Sigmoid colon (tissue), 3 donors: ENCODE measurements around the gene RAD9A.

ENCODE experiments used
- CTCF ChIP-seq, 4 experiments: fragments of 450-650 bp in 3 of 4; fragments of 200-600 bp in 1 of 4; IDR thresholded peaks; one replicate each; pipeline ENCODE4 v1.5.1; 2016 to 2019; ENCODE audit warnings: antibody characterized with exemption in 4 of 4, mild to moderate bottlenecking in 3 of 4, moderate library complexity in 2 of 4
- POLR2A ChIP-seq, 2 donors: fragments of 450-650 bp; IDR thresholded peaks; one replicate each; pipeline ENCODE4 v1.6.1; 2016; ENCODE audit warnings: antibody characterized with exemption in 2 of 2, mild to moderate bottlenecking in 2 of 2, moderate library complexity in 2 of 2

DNA sequence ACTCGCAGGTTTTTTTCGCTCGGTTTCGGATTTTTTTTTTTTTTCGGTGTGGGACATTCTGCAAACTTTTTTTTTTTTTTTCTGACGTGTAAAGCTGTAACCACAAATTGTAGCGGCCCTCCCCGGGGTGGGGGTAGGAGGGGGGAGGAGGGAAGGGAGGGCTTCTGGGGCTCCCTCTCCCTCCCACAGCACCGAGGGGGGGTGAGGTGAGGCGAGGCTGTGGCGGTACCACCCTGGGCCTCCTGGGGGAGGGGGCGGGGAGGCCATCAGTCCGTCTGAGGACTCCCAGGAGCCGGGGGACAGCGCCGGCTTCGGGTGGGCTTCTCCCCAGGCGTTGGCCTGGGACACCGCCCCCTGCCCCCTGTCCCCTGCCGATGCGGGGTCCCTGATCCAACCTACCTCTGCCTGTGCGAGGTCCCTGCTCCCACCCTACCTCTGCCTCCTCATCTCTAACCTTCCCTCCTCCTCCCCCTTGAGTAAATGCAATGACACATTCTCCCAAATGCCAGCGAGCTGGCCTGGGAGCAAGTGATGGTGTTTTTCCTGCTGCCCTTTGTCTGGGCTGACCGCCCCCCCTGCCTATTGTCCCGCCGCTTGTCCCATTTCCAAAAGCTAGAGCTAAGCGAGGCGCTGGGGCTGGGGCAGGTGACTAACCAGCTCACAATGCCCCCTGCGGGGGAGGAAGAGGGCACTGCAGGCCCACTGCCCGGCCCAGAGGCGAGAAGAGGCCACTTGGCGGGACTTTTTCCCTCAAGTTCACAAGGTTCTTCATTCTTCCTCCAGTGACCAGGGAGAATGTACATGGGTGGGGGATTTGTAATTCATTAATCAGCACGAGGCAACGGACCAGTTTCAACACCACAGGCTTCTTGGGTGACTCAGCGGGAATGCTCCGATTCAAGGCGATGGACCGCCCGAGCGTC is 17.9 kb upstream of the RAD9A start:
- TF ChIP-seq POLR2A (IDR thresholded peaks at IDR 0.05) (no peak), CTCF (IDR thresholded peaks at IDR 0.05) (peak in 3 of 4 experiments; percentile 51 to 70 (median 66))
